Transverse colon (tissue), 4 donors: Measurements from ENCODE around the gene SGK2. TPM values are rescaled to one million over a fixed set of nuclear protein-coding genes. Genes with fewer than 3 reads are reported as not detected.

Source experiments
- DNase-seq: peaks from one replicate; pipeline ENCODE4 v3.0.0-alpha.2; 2019
- H3K27ac ChIP-seq, 4 donors: fragments of 200-600 bp; sonication (generic); 2 replicates each; pipeline ENCODE4 v1.5.1; 2016 to 2018; ENCODE audit warnings: inconsistent platforms in 4 of 4
- H3K27me3 ChIP-seq: fragments of 200-600 bp; sonication (generic); 2 replicates; pipeline ENCODE4 v1.5.1; 2017; ENCODE audit warnings: inconsistent platforms
- H3K36me3 ChIP-seq, 4 donors: fragments of 200-600 bp; sonication (generic); 2 replicates each; pipeline ENCODE4 v1.5.1; 2017 to 2019; ENCODE audit warnings: inconsistent platforms in 4 of 4
- H3K4me1 ChIP-seq, 4 donors: fragments of 200-600 bp; sonication (generic); 2 replicates each; pipeline ENCODE4 v1.5.1; 2017 to 2020; ENCODE audit warnings: inconsistent platforms in 4 of 4
- H3K4me3 ChIP-seq, 4 donors: fragments of 200-600 bp; sonication (generic); 1 replicate in 1 of 4; 2 replicates in 3 of 4; pipeline versions ENCODE4 v1.5.1 to v1.6.1; 2017 to 2019; ENCODE audit warnings: inconsistent platforms in 4 of 4
- H3K9me3 ChIP-seq, 2 donors: fragments of 200-600 bp; sonication (generic); 2 replicates each; pipeline ENCODE4 v1.5.1; 2017 to 2019; ENCODE audit warnings: inconsistent platforms in 2 of 2
- EP300 ChIP-seq: sonication (generic); formaldehyde crosslinking; IDR thresholded peaks from one replicate; pipeline ENCODE4 v1.6.1; 2017; ENCODE audit warnings: antibody characterized with exemption, low read depth
- POLR2A ChIP-seq: fragments of 450-650 bp; IDR thresholded peaks from one replicate; pipeline ENCODE4 v1.6.1; 2016; ENCODE audit warnings: antibody characterized with exemption, mild to moderate bottlenecking, moderate library complexity
- POLR2AphosphoS5 ChIP-seq, 3 donors: sonication (generic); formaldehyde crosslinking; IDR thresholded peaks; one replicate each; pipeline ENCODE4 v1.6.1; 2016; ENCODE audit warnings: antibody characterized with exemption in 3 of 3
- WGBS, 2 donors: methylation state at CpG; one replicate each; pipeline ENCODE4 v1.1.5; 2018; ENCODE audit warnings: low coverage in 1 of 2; 5-methylcytosine and 5-hydroxymethylcytosine counted together
- in situ Hi-C, 4 donors: fragments of 200-750 bp; cut with MboI; loops; one replicate each; pipeline versions ENCODE4 v1.15.0 to v1.15.1; 2017; ENCODE audit warnings: low sequenced_read_pairs in 3 of 4, low pct_ligation_motif_present in 1 of 4, low pct_unique_long_range_greater_than_20kb in 1 of 4
- intact Hi-C: fragments of 100-400 bp; cut with DNase I; formaldehyde crosslinking; loops from one replicate; pipeline ENCODE4 v1.15.1; 2023; ENCODE audit warnings: low total_unique reads
- total RNA-seq, 4 donors: library from RNA; depleted of rRNA; stranded (reverse); fragments of >200 nt; gene quantifications; one replicate each; pipeline ENCODE4 v1.1.0, GENCODE V29; 2016
- TF ChIP-seq, protein P1 (sequence below), 5 experiments: fragments of 200-600 bp in 3 of 5; fragments of 450-650 bp in 2 of 5; sonication (generic) in 3 of 5; IDR thresholded peaks; 1 replicate in 2 of 5; 2 replicates in 3 of 5; pipeline ENCODE4 v1.5.1; 2016 to 2017; ENCODE audit warnings: antibody characterized with exemption in 5 of 5, inconsistent platforms in 3 of 5, mild to moderate bottlenecking in 2 of 5, moderate library complexity in 1 of 5

SGK2 gene
- total RNA-seq, 4 donors from 2014 or later: 71.6 to 293 (median 149) TPM

DNA sequence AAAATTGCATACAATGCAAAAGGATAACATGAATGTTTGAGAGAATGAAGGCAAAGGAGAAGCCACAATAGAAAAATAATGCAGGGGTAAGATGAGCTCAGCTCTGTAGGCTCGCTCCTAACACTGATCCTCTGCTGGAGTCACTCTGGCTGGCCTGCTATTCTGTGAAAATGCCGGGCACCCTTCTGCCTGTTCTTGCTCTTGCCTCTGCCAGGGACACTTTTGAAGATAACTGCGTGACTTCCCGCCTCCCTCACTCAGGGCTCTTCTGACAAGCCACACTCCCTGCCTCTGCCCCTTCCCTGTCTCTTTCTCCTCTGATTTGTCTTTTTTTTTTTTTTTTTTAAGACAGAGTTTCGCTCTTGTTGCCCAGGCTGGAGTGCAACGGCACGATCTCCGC lies 72.8 kb downstream of the SGK2 start:
- peaks cover 0 to 1% (median 0%) of the 10 kb centered on the region in 4 donors for H3K36me3 ChIP-seq
- no peak overlapping the region for H3K4me3 ChIP-seq
- no peak for DNase-seq
- intact Hi-C loops (no loop called here), in situ Hi-C loops (no loop called here)
- H3K27me3 ChIP-seq: no peaks in the 10 kb centered on the region
- WGBS, 2 donors: 96 to 98% methylated on average over 8 of the region's 8 CpGs
- H3K27ac ChIP-seq: no peak overlapping the region
- no peaks in the 10 kb centered on the region for H3K4me1 ChIP-seq
- H3K9me3 ChIP-seq: no peaks in the 10 kb centered on the region
- TF ChIP-seq POLR2AphosphoS5 (IDR thresholded peaks at IDR 0.05): no peak
- TF ChIP-seq, protein P1, sequence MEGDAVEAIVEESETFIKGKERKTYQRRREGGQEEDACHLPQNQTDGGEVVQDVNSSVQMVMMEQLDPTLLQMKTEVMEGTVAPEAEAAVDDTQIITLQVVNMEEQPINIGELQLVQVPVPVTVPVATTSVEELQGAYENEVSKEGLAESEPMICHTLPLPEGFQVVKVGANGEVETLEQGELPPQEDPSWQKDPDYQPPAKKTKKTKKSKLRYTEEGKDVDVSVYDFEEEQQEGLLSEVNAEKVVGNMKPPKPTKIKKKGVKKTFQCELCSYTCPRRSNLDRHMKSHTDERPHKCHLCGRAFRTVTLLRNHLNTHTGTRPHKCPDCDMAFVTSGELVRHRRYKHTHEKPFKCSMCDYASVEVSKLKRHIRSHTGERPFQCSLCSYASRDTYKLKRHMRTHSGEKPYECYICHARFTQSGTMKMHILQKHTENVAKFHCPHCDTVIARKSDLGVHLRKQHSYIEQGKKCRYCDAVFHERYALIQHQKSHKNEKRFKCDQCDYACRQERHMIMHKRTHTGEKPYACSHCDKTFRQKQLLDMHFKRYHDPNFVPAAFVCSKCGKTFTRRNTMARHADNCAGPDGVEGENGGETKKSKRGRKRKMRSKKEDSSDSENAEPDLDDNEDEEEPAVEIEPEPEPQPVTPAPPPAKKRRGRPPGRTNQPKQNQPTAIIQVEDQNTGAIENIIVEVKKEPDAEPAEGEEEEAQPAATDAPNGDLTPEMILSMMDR (IDR thresholded peaks at IDR 0.05): no peak
- no peak for TF ChIP-seq EP300
- no peak for TF ChIP-seq POLR2A

Other genes starting within 250 kb of the SGK2 start
- 100 to 1,000 TPM in 1 of 4 donors, 10 to 100 TPM in 3; 48.3 to 194 (median 70.1) TPM for gene SRSF6, start 101.1 kb upstream of the SGK2 start, total RNA-seq
- gene L3MBTL1, start 51.3 kb upstream of the SGK2 start, total RNA-seq: 100 to 1,000 TPM in 1 of 4 donors, 10 to 100 TPM in 3; 10.9 to 152 (median 23.1) TPM
- gene IFT52, start 31.9 kb downstream of the SGK2 start, total RNA-seq: 10 to 100 TPM in 3 of 4 donors, 1 to 10 TPM in 1; 1.4 to 83.4 (median 19.9) TPM
- 100 to 1,000 TPM in 1 of 4 donors, 1 to 10 TPM in 3; 1.1 to 134 (median 2.2) TPM for gene MYBL2, start 108.1 kb downstream of the SGK2 start, total RNA-seq
- not detected for gene GTSF1L, start 168.0 kb downstream of the SGK2 start, total RNA-seq